HFFc6 (cell line): ENCODE results near the gene PIK3AP1. TPM values are rescaled to one million over a fixed set of nuclear protein-coding genes. Genes with fewer than 3 reads are reported as not detected.
A peak's percentile ranks its signal among the peaks of the same experiment; 100 is the strongest.

Experiments used
- DNase-seq: peaks from one replicate; pipeline ENCODE4 v3.0.0-alpha.2; 2018
- H3K27ac Mint-ChIP-seq: 2 replicates; pipeline ENCODE4 v1.8.0; 2020; ENCODE audit warnings: mild to moderate bottlenecking, mixed read lengths
- H3K27me3 Mint-ChIP-seq: 2 replicates; pipeline ENCODE4 v1.8.0; 2021; ENCODE audit warnings: mild to moderate bottlenecking, moderate library complexity, mixed read lengths; ENCODE audit not compliant: insufficient read depth
- H3K36me3 Mint-ChIP-seq: 2 replicates; pipeline ENCODE4 v1.8.0; 2021; ENCODE audit warnings: low read depth, mixed read lengths
- H3K4me1 Mint-ChIP-seq: 2 replicates; pipeline ENCODE4 v1.8.0; 2020; ENCODE audit warnings: low read depth, mixed read lengths
- H3K4me3 Mint-ChIP-seq: 2 replicates; pipeline ENCODE4 v1.8.0; 2020; ENCODE audit warnings: mild to moderate bottlenecking, moderate library complexity, mixed read lengths
- H3K9me3 Mint-ChIP-seq: 2 replicates; pipeline ENCODE4 v1.8.0; 2020; ENCODE audit warnings: mild to moderate bottlenecking, mixed read lengths
- CTCF ChIP-seq: fragments of 200-600 bp; sonication (generic); IDR thresholded peaks from 2 replicates; pipeline ENCODE4 v1.5.0; 2021; ENCODE audit warnings: antibody characterized with exemption, mild to moderate bottlenecking
- total RNA-seq, 6 experiments: library from RNA; stranded (reverse); fragmentation: NEBNext Ultra II Directional; extraction: Animal tissue kit (Norgen Biotek cat#: 25700); gene quantifications; 2 replicates in 1 of 6; 3 replicates in 5 of 6; pipeline ENCODE4 v1.2.3, GENCODE V29; 2021

The PIK3AP1 gene
- total RNA-seq, 6 experiments from 2014 or later: 0.05 TPM; not detected in 3

- Mint-ChIP-seq H3K27me3 (peaks cover 45% of the 10 kb centered on the region), H3K9me3 (no peaks in the 10 kb centered on the region), H3K36me3 (no peaks in the 10 kb centered on the region), H3K27ac (no peak overlapping the region), H3K4me1 (peaks cover 9% of the 10 kb centered on the region), H3K4me3 (no peak overlapping the region)
- no peak for TF ChIP-seq CTCF
- DNase-seq: no peak
Observed at GRCh38 chr10:96724621-96725020, 4.3 kb upstream of the PIK3AP1 start.

GRCh38 chr10:96721207-96721572, 876 bp upstream of the PIK3AP1 start:
- no peak for TF ChIP-seq CTCF
- no peak overlapping the region for H3K27ac Mint-ChIP-seq
- DNase-seq: no peak
- peaks cover 46% of the 10 kb centered on the region for H3K27me3 Mint-ChIP-seq
- peaks cover 9% of the 10 kb centered on the region for H3K4me1 Mint-ChIP-seq
- no peaks in the 10 kb centered on the region for H3K9me3 Mint-ChIP-seq
- no peaks in the 10 kb centered on the region for H3K36me3 Mint-ChIP-seq
- peak overlapping the region; percentile 69; the same call in 1 of the 2 replicates for H3K4me3 Mint-ChIP-seq

- no peak overlapping the region for H3K27ac Mint-ChIP-seq
- peak overlapping the region; percentile 85 for H3K4me3 Mint-ChIP-seq
- DNase-seq: no peak
Observed at GRCh38 chr10:96719850-96720421, 378 bp downstream of the PIK3AP1 start.

GRCh38 chr10:96719200-96719599, 1.1 kb downstream of the PIK3AP1 start:
- H3K4me1 Mint-ChIP-seq: peaks cover 19% of the 10 kb centered on the region
- TF ChIP-seq CTCF: no peak
- no peak for DNase-seq
- no peaks in the 10 kb centered on the region for H3K36me3 Mint-ChIP-seq
- H3K4me3 Mint-ChIP-seq: no peak overlapping the region
- H3K27ac Mint-ChIP-seq: no peak overlapping the region
- peaks cover 35% of the 10 kb centered on the region for H3K27me3 Mint-ChIP-seq
- H3K9me3 Mint-ChIP-seq: no peaks in the 10 kb centered on the region

More at GRCh38 chr10:96719850-96720421, 378 bp downstream of the PIK3AP1 start:
- no peaks in the 10 kb centered on the region for H3K36me3 Mint-ChIP-seq
- no peaks in the 10 kb centered on the region for H3K9me3 Mint-ChIP-seq
- peak; percentile 38 for TF ChIP-seq CTCF
- H3K4me1 Mint-ChIP-seq: peaks cover 11% of the 10 kb centered on the region
- peaks cover 39% of the 10 kb centered on the region for H3K27me3 Mint-ChIP-seq

- H3K36me3 Mint-ChIP-seq: no peaks in the 10 kb centered on the region
- H3K27ac Mint-ChIP-seq: no peak overlapping the region
- DNase-seq: no peak
- peaks cover 31% of the 10 kb centered on the region for H3K27me3 Mint-ChIP-seq
- no peaks in the 10 kb centered on the region for H3K9me3 Mint-ChIP-seq
- no peak for TF ChIP-seq CTCF
- no peak overlapping the region for H3K4me3 Mint-ChIP-seq
- peaks cover 23% of the 10 kb centered on the region for H3K4me1 Mint-ChIP-seq
Observed at GRCh38 chr10:96718304-96718990, 1.9 kb downstream of the PIK3AP1 start.
